DOHH2 (cell line): Measurements from ENCODE around the gene SMIM34.
"Not testable (repeated sequence)": the region's sequence is repeated elsewhere in the genome, so short reads cannot be mapped to it uniquely, and the experiment has no call there.

Source experiments
- H3F3A ChIP-seq: fragments of 200-600 bp; sonication (generic), shearing (Covaris generic); 2 replicates; pipeline ENCODE4 v1.6.0; 2016; ENCODE audit warnings: antibody characterized with exemption, mild to moderate bottlenecking; ENCODE audit not compliant: control insufficient read depth, insufficient read depth
- H3K27ac ChIP-seq: fragments of 200-600 bp; sonication (generic); 2 replicates; pipeline ENCODE4 v1.5.1; 2014; ENCODE audit warnings: low read depth, mild to moderate bottlenecking, low read length, moderate library complexity
- H3K27me3 ChIP-seq: fragments of 200-600 bp; sonication (generic); 2 replicates; pipeline ENCODE4 v1.6.1; 2014; ENCODE audit warnings: mild to moderate bottlenecking, low read length, mixed read lengths; ENCODE audit not compliant: control insufficient read depth
- H3K36me3 ChIP-seq: fragments of 200-600 bp; sonication (generic); 2 replicates; pipeline ENCODE4 v1.6.1; 2014; ENCODE audit warnings: mild to moderate bottlenecking, low read length, moderate library complexity, mixed read lengths; ENCODE audit not compliant: control insufficient read depth
- H3K4me1 ChIP-seq: fragments of 200-600 bp; sonication (generic); 2 replicates; pipeline ENCODE4 v1.6.1; 2014; ENCODE audit warnings: mild to moderate bottlenecking, low read length, mixed read lengths; ENCODE audit not compliant: control insufficient read depth
- H3K4me2 ChIP-seq: fragments of 200-600 bp; sonication (generic); 2 replicates; pipeline ENCODE4 v1.6.0; 2014; ENCODE audit warnings: mild to moderate bottlenecking, low read length, moderate library complexity
- H3K4me3 ChIP-seq: fragments of 200-600 bp; sonication (generic); 2 replicates; pipeline ENCODE4 v1.5.1; 2014; ENCODE audit warnings: mild to moderate bottlenecking, low read length, mixed read lengths
- H3K79me2 ChIP-seq: fragments of 200-600 bp; sonication (generic); 2 replicates; pipeline ENCODE4 v1.6.1; 2014; ENCODE audit warnings: mild to moderate bottlenecking, low read length, mixed read lengths; ENCODE audit not compliant: control insufficient read depth
- H3K9me2 ChIP-seq: fragments of 200-600 bp; sonication (generic); replicated peaks from 2 replicates; pipeline ENCODE4 v1.6.1; 2014; ENCODE audit warnings: mild to moderate bottlenecking, low read length, mixed read lengths; ENCODE audit not compliant: control insufficient read depth
- H3K9me3 ChIP-seq: fragments of 200-600 bp; sonication (generic); 2 replicates; pipeline ENCODE4 v1.6.1; 2014; ENCODE audit warnings: antibody characterized with exemption, low read length, mixed read lengths; ENCODE audit not compliant: control insufficient read depth, insufficient read depth
- H4K20me1 ChIP-seq: fragments of 200-600 bp; sonication (generic); 2 replicates; pipeline ENCODE4 v1.6.0; 2014; ENCODE audit warnings: low read depth, mild to moderate bottlenecking, antibody characterized with exemption, low read length, moderate library complexity; ENCODE audit not compliant: control insufficient read depth, insufficient read depth

Gene SMIM34

DNA sequence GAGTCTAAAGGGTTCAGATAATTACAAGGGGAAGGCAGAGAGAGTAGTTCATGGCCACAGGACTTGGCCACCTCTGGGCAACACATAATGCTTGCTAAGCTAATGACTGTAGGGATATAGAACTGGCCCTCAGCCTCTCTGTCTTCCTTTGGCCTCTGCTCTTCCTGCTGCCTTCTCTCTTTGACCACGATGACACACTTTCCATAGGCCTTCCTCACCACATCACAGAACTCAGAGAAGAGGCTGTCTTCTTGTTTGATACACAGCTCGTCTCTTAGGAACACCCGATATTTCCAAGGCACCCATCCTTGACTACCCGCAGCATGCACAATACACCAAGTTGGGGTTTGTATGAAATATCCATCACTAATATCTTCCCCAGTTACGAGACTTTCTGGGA lies 23.2 kb downstream of the SMIM34 start:
- not testable (repeated sequence) for H3F3A ChIP-seq, H3K4me3 ChIP-seq, H3K27ac ChIP-seq, H3K4me1 ChIP-seq, H3K4me2 ChIP-seq, H3K27me3 ChIP-seq, H3K9me2 ChIP-seq, H3K79me2 ChIP-seq, H3K36me3 ChIP-seq, H4K20me1 ChIP-seq, H3K9me3 ChIP-seq

DNA sequence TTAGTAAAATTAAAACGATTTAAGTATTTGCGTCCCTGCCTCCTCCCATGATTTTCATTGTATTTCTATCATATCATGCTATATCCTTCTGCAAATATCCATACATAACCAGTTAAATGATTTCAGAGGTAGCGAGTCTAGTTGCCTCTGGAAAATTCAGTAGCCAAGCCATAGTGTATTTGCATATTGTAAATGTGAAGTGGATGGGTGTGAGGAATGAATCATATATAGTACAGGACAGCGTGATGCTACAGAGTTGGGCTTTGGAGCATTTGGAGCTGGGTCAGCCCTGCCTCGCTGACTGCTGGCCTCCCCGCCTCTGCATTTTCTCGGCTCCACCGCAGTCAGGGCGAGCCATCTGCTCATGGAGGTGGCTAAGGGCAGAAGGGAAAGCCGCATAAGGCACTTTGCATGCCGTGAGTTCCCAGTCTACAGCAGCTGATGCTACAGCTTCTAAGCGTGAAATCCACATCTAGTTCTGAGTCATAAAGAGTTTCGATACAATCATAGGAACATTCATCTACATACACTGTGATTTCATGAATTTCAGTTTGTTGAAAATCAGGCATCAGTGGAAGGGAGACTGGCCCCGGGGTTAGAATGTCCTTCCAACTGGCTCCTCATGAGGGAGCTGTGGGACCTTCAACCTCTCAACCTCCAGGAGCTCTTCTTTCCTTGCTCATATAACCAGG lies 39.9 kb downstream of the SMIM34 start:
- not testable (repeated sequence) for H3K36me3 ChIP-seq, H4K20me1 ChIP-seq, H3K9me2 ChIP-seq

DNA sequence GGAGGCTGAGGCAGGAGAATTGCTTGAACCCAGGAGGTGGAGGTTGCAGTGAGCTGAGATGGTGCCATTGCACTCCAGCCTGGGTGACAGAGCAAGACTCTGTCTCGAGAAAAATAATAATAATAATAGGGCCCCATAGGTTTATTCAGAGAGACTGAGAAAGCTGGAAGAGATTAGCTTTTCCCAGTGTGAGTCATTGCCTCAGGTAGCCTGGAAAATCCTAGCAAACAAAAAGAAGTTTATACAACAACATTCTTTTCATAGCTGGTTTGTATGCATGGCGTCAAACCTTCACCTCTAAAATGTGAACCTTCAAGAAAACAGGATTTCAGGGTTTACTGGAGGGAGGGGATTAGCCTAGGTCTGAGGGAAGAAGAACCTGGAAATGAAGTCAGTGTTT lies 40.6 kb downstream of the SMIM34 start:
- H3K4me2 ChIP-seq, H3K4me1 ChIP-seq: not testable (repeated sequence)

More for the DNA sequence above, 39.9 kb downstream of the SMIM34 start:
- not testable (repeated sequence) for H3K4me3 ChIP-seq, H3K4me2 ChIP-seq, H3K27me3 ChIP-seq, H3K9me3 ChIP-seq, H3K27ac ChIP-seq, H3K4me1 ChIP-seq, H3K79me2 ChIP-seq, H3F3A ChIP-seq

DNA sequence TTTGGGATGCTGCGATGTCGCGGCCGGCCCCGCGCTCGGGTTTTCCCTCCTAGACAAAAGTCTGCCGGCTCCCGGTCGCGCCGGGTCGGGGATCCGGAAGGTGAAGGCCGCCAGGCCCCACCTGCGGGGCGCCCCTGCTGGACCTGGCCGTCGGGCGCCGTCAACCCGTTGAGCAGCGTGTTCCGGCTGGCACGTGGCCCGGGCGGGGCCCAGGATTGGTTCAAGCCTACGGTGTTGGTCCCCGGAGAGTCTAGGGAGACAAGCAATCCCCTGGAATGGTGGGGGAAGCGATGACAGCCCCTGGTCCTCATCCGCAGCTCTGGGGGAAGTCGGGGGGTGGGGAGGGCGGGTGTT lies 48.2 kb downstream of the SMIM34 start:
- H4K20me1 ChIP-seq, H3K27ac ChIP-seq, H3K36me3 ChIP-seq, H3K4me1 ChIP-seq, H3K9me3 ChIP-seq, H3F3A ChIP-seq, H3K4me3 ChIP-seq, H3K79me2 ChIP-seq, H3K9me2 ChIP-seq, H3K27me3 ChIP-seq, H3K4me2 ChIP-seq: not testable (repeated sequence)

More for the DNA sequence above, 40.6 kb downstream of the SMIM34 start:
- not testable (repeated sequence) for H3K4me3 ChIP-seq, H3K27me3 ChIP-seq, H3K27ac ChIP-seq, H4K20me1 ChIP-seq, H3K9me2 ChIP-seq, H3F3A ChIP-seq, H3K79me2 ChIP-seq, H3K9me3 ChIP-seq, H3K36me3 ChIP-seq

DNA sequence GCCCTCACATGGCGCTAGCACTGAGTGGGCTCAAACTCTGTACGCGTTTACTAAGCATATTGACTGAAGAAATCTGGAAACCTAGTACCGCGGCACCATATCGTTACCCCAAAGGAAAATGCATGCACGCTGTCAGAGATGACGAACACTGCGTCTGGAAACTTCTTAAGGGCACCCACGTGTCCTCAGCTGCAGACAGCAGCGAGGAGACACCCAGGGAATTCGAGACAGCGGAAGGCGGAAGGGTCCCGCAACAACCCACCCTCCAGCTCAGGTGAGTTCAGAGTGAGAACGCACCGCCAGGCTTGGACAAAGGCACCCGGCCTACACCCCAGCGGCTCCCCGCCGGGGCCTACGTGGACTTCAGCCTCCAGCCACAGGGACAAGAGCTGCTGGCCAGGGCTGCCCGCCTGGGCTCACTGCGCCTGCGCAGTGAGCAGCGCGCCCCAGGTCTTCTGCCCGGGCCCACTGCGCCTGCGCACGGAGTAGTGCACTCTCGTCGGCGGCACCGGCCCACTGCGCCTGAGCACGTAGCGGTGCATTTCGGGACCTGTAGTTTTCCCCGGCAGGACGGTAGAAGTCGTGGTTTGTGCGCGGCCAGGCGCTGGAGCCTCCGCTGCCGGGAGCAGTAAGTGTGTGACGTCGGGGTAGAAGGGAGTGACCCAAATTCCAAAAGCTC lies 48.7 kb downstream of the SMIM34 start, which contains the start of gene SMIM11:
Gene SMIM11 (plus strand): TSS at position 568 of the 679 bp plus-strand sequence. CDS start 3,998 bp downstream, outside the sequence.
- H3K9me2 ChIP-seq, H3K4me1 ChIP-seq, H3K36me3 ChIP-seq, H3F3A ChIP-seq, H3K27ac ChIP-seq, H3K4me2 ChIP-seq, H3K79me2 ChIP-seq, H4K20me1 ChIP-seq, H3K4me3 ChIP-seq, H3K27me3 ChIP-seq, H3K9me3 ChIP-seq: not testable (repeated sequence)

DNA sequence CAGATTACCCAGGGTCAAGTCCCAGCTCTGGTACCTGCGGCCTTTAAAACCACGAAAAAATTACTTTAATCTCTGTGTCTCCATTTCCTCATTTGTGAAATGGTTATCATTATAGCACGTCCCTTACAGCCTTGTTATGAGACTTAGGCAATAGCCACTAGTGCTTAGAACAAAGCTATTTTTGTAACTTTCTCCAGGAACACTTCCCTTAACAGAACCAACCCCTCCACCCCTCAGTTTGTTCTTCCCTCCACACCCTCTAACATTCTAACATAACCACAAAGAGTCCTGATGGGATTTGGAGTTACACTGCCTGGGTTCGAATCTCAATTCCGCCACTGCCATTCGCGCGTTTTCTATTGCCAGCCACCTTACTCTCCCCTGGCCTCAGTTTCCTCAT lies 49.3 kb downstream of the SMIM34 start:
- not testable (repeated sequence) for H3K4me1 ChIP-seq, H3F3A ChIP-seq, H3K4me3 ChIP-seq, H3K9me3 ChIP-seq, H3K9me2 ChIP-seq, H3K27ac ChIP-seq, H3K4me2 ChIP-seq, H3K79me2 ChIP-seq, H3K36me3 ChIP-seq, H4K20me1 ChIP-seq, H3K27me3 ChIP-seq
